ENCODE measurements around the gene CHDH.

Gene CHDH

GRCh38 chr3:53850895-53851294, 4.7 kb upstream of the CHDH start:
- Histone ChIP-seq H2BK15ac (ENCODE audit: low read length) (no peak overlapping the region), H3K14ac (ENCODE audit: low read length) (no peak overlapping the region), H2AFZ (ENCODE audit: low read length) (no peak overlapping the region), H2BK12ac (ENCODE audit: low read length) (no peak overlapping the region), H3K36me3 (replicated peaks in 1 of 2; ENCODE audit: control insufficient read depth in 2 of 2, insufficient read depth in 2 of 2, low read length in 2 of 2) (peaks cover 0 to 12% of the 10 kb centered on the region in 2 donors), H3K18ac (ENCODE audit: low read length) (no peak overlapping the region), H3K9me3 (replicated peaks in 1 of 2; ENCODE audit: control insufficient read depth in 2 of 2, insufficient read depth in 1 of 2, low read depth in 1 of 2, low read length in 2 of 2) (peaks cover 2 to 5% of the 10 kb centered on the region in 2 donors), H3K23ac (ENCODE audit: low read depth, low read length, poor library complexity) (no peak overlapping the region), H2BK5ac (ENCODE audit: low read length) (no peak overlapping the region), H3K27me3 (ENCODE audit: control insufficient read depth in 3 of 3, insufficient read depth in 3 of 3, low read depth in 1 of 3, low read length in 3 of 3) (peaks cover 0 to 9% (median 7%) of the 10 kb centered on the region in 3 experiments), H3K4me2 (ENCODE audit: insufficient read depth, low read length, poor library complexity, severe bottlenecking) (no peak overlapping the region), H4K91ac (ENCODE audit: low read depth, low read length, poor library complexity) (no peak overlapping the region), H3K27ac (replicated peaks; ENCODE audit: low read length) (no peak overlapping the region), H2AK5ac (ENCODE audit: low read depth, low read length) (no peak overlapping the region), H3K4me1 (ENCODE audit: control insufficient read depth in 2 of 2, insufficient read depth in 1 of 2, low read depth in 1 of 2, low read length in 2 of 2) (peaks cover 4% of the 10 kb centered on the region in 2 donors), H3K4me3 (ENCODE audit: low read length in 2 of 2) (no peak overlapping the region), H4K8ac (ENCODE audit: low read depth, low read length) (no peak overlapping the region), H3K79me1 (ENCODE audit: low read depth, low read length) (no peaks in the 10 kb centered on the region), H3K9ac (ENCODE audit: low read depth, low read length, poor library complexity) (no peak overlapping the region), H3K4ac (ENCODE audit: low read length) (no peak overlapping the region), H2BK120ac (ENCODE audit: low read depth, low read length) (no peak overlapping the region)
- no CpG with 5 or more reads among the region's 5 CpGs for WGBS, 2 donors (ENCODE audit: extremely low coverage in 2 of 2, insufficient read length in 2 of 2, insufficient replicate concordance in 1 of 2)
- DNase-seq (ENCODE audit: low spot score), result no peak

- Histone ChIP-seq H2BK12ac (ENCODE audit: low read length) (no peak overlapping the region), H4K91ac (ENCODE audit: low read depth, low read length, poor library complexity) (no peak overlapping the region), H3K4me2 (ENCODE audit: insufficient read depth, low read length, poor library complexity, severe bottlenecking) (no peak overlapping the region), H2AFZ (ENCODE audit: low read length) (no peak overlapping the region), H3K27me3 (ENCODE audit: control insufficient read depth in 3 of 3, insufficient read depth in 3 of 3, low read depth in 1 of 3, low read length in 3 of 3) (peaks cover 0 to 9% (median 7%) of the 10 kb centered on the region in 3 experiments), H3K36me3 (replicated peaks in 1 of 2; ENCODE audit: control insufficient read depth in 2 of 2, insufficient read depth in 2 of 2, low read length in 2 of 2) (peaks cover 0 to 12% of the 10 kb centered on the region in 2 donors), H2AK5ac (ENCODE audit: low read depth, low read length) (no peak overlapping the region), H3K18ac (ENCODE audit: low read length) (no peak overlapping the region), H3K14ac (ENCODE audit: low read length) (no peak overlapping the region), H3K4ac (ENCODE audit: low read length) (no peak overlapping the region), H3K23ac (ENCODE audit: low read depth, low read length, poor library complexity) (no peak overlapping the region), H3K27ac (replicated peaks; ENCODE audit: low read length) (no peak overlapping the region), H3K4me3 (ENCODE audit: low read length in 2 of 2) (no peak overlapping the region), H3K9ac (ENCODE audit: low read depth, low read length, poor library complexity) (no peak overlapping the region), H3K9me3 (replicated peaks in 1 of 2; ENCODE audit: control insufficient read depth in 2 of 2, insufficient read depth in 1 of 2, low read depth in 1 of 2, low read length in 2 of 2) (peaks cover 2 to 5% of the 10 kb centered on the region in 2 donors), H3K4me1 (ENCODE audit: control insufficient read depth in 2 of 2, insufficient read depth in 1 of 2, low read depth in 1 of 2, low read length in 2 of 2) (peaks cover 4 to 8% of the 10 kb centered on the region in 2 donors), H3K79me1 (ENCODE audit: low read depth, low read length) (no peaks in the 10 kb centered on the region), H4K8ac (ENCODE audit: low read depth, low read length) (no peak overlapping the region), H2BK15ac (ENCODE audit: low read length) (no peak overlapping the region), H2BK120ac (ENCODE audit: low read depth, low read length) (no peak overlapping the region), H2BK5ac (ENCODE audit: low read length) (no peak overlapping the region)
- DNase-seq (ENCODE audit: low spot score), result no peak
- no CpG with 5 or more reads among the region's 7 CpGs for WGBS, 2 donors (ENCODE audit: extremely low coverage in 2 of 2, insufficient read length in 2 of 2, insufficient replicate concordance in 1 of 2)
Observed at GRCh38 chr3:53849916-53850315, 3.7 kb upstream of the CHDH start.

GRCh38 chr3:53846851-53847155, 584 bp upstream of the CHDH start:
- Histone ChIP-seq H3K27ac (replicated peaks; ENCODE audit: low read length) (no peak overlapping the region), H4K8ac (ENCODE audit: low read depth, low read length) (no peak overlapping the region), H3K23ac (ENCODE audit: low read depth, low read length, poor library complexity) (peak overlapping the region; percentile 80), H4K91ac (ENCODE audit: low read depth, low read length, poor library complexity) (no peak overlapping the region), H3K14ac (ENCODE audit: low read length) (peak overlapping the region; percentile 84), H3K4ac (ENCODE audit: low read length) (no peak overlapping the region), H3K9me3 (replicated peaks in 1 of 2; ENCODE audit: control insufficient read depth in 2 of 2, insufficient read depth in 1 of 2, low read depth in 1 of 2, low read length in 2 of 2) (peaks cover 2 to 5% of the 10 kb centered on the region in 2 donors), H3K4me2 (ENCODE audit: insufficient read depth, low read length, poor library complexity, severe bottlenecking) (peak overlapping the region; percentile 85), H2BK12ac (ENCODE audit: low read length) (no peak overlapping the region), H2BK120ac (ENCODE audit: low read depth, low read length) (no peak overlapping the region), H3K9ac (ENCODE audit: low read depth, low read length, poor library complexity) (peak overlapping the region; percentile 78), H3K18ac (ENCODE audit: low read length) (peak overlapping the region; percentile 96), H3K4me3 (ENCODE audit: low read length in 2 of 2) (peak overlapping the region; percentile 74 to 88), H2BK5ac (ENCODE audit: low read length) (no peak overlapping the region), H3K36me3 (replicated peaks in 1 of 2; ENCODE audit: control insufficient read depth in 2 of 2, insufficient read depth in 2 of 2, low read length in 2 of 2) (no peaks in the 10 kb centered on the region), H2AFZ (ENCODE audit: low read length) (peak overlapping the region; percentile 100), H3K4me1 (ENCODE audit: control insufficient read depth in 2 of 2, insufficient read depth in 1 of 2, low read depth in 1 of 2, low read length in 2 of 2) (peaks cover 4 to 18% of the 10 kb centered on the region in 2 donors), H2AK5ac (ENCODE audit: low read depth, low read length) (no peak overlapping the region), H3K79me1 (ENCODE audit: low read depth, low read length) (no peaks in the 10 kb centered on the region), H2BK15ac (ENCODE audit: low read length) (no peak overlapping the region), H3K27me3 (ENCODE audit: control insufficient read depth in 3 of 3, insufficient read depth in 3 of 3, low read depth in 1 of 3, low read length in 3 of 3) (peaks cover 0 to 9% (median 7%) of the 10 kb centered on the region in 3 experiments)
- no peak for DNase-seq (ENCODE audit: low spot score)
- no CpG with 5 or more reads among the region's 10 CpGs for WGBS, 2 donors (ENCODE audit: extremely low coverage in 2 of 2, insufficient read length in 2 of 2, insufficient replicate concordance in 1 of 2)

- no peak overlapping the region for H2BK5ac ChIP-seq (ENCODE audit: low read length)
- WGBS, 2 donors (ENCODE audit: extremely low coverage in 2 of 2, insufficient read length in 2 of 2, insufficient replicate concordance in 1 of 2), result no CpG with 5 or more reads among the region's 34 CpGs
Observed at GRCh38 chr3:53845881-53846133, 412 bp downstream of the CHDH start.

More at GRCh38 chr3:53845881-53846133, 412 bp downstream of the CHDH start:
- peak overlapping the region; percentile 2 for H3K14ac ChIP-seq (ENCODE audit: low read length)
- peak overlapping the region; percentile 74 to 88 for H3K4me3 ChIP-seq (ENCODE audit: low read length in 2 of 2)
- no peak overlapping the region for H2AK5ac ChIP-seq (ENCODE audit: low read depth, low read length)
- H3K18ac ChIP-seq (ENCODE audit: low read length), result peak overlapping the region; percentile 94
- H3K9me3 ChIP-seq (replicated peaks in 1 of 2; ENCODE audit: control insufficient read depth in 2 of 2, insufficient read depth in 1 of 2, low read depth in 1 of 2, low read length in 2 of 2), result peaks cover 2 to 5% of the 10 kb centered on the region in 2 donors
- H4K91ac ChIP-seq (ENCODE audit: low read depth, low read length, poor library complexity), result no peak overlapping the region
- no peaks in the 10 kb centered on the region for H3K79me1 ChIP-seq (ENCODE audit: low read depth, low read length)
- H3K23ac ChIP-seq (ENCODE audit: low read depth, low read length, poor library complexity), result peak overlapping the region; percentile 6
- peaks cover 0 to 9% (median 7%) of the 10 kb centered on the region in 3 experiments for H3K27me3 ChIP-seq (ENCODE audit: control insufficient read depth in 3 of 3, insufficient read depth in 3 of 3, low read depth in 1 of 3, low read length in 3 of 3)
- peak overlapping the region; percentile 91 for H3K9ac ChIP-seq (ENCODE audit: low read depth, low read length, poor library complexity)
- H3K4ac ChIP-seq (ENCODE audit: low read length), result no peak overlapping the region
- no peak for DNase-seq (ENCODE audit: low spot score)
- H3K36me3 ChIP-seq (replicated peaks in 1 of 2; ENCODE audit: control insufficient read depth in 2 of 2, insufficient read depth in 2 of 2, low read length in 2 of 2), result no peaks in the 10 kb centered on the region
- H4K8ac ChIP-seq (ENCODE audit: low read depth, low read length), result no peak overlapping the region
- H3K27ac ChIP-seq (replicated peaks; ENCODE audit: low read length), result no peak overlapping the region
- peak overlapping the region; percentile 61 for H2BK15ac ChIP-seq (ENCODE audit: low read length)
- no peak overlapping the region for H2BK12ac ChIP-seq (ENCODE audit: low read length)
- H3K4me1 ChIP-seq (ENCODE audit: control insufficient read depth in 2 of 2, insufficient read depth in 1 of 2, low read depth in 1 of 2, low read length in 2 of 2), result peaks cover 4 to 18% of the 10 kb centered on the region in 2 donors
- H2BK120ac ChIP-seq (ENCODE audit: low read depth, low read length), result no peak overlapping the region
- H3K4me2 ChIP-seq (ENCODE audit: insufficient read depth, low read length, poor library complexity, severe bottlenecking), result peak overlapping the region; percentile 85
- peak overlapping the region; percentile 100 for H2AFZ ChIP-seq (ENCODE audit: low read length)
